ENCODE data around the gene ASB18. TPM values are rescaled to one million over a fixed set of nuclear protein-coding genes. Genes with fewer than 3 reads are reported as not detected.

Gene ASB18
- total RNA-seq, 2 experiments from 2014 or later = not detected

GRCh38 chr2:236156860-236157194 is 107.4 kb downstream of the ASB18 start:
- no peak for ATAC-seq

GRCh38 chr2:236156095-236156859 is 107.9 kb downstream of the ASB18 start:
- Mint-ChIP-seq H3K4me3 (no peak overlapping the region), H3K36me3 (ENCODE audit: low read depth) (no peaks in the 10 kb centered on the region), H3K4me1 (no peaks in the 10 kb centered on the region), H3K27me3 (peaks cover 30% of the 10 kb centered on the region), H3K9me3 (ENCODE audit: low read depth) (peaks cover 4% of the 10 kb centered on the region), H3K27ac (no peak overlapping the region)
- POLR2A ChIA-PET = no interaction called here
- ATAC-seq = no peak
- CTCF ChIA-PET = interaction anchor here (0.8 kb wide), 1 partner anchor 219 kb away, joined by 3 read pairs; no protein-coding TSS in a partner anchor
- no peak for DNase-seq
- intact Hi-C loops (cut with DNase I, micrococcal nuclease) = no loop called here

More at GRCh38 chr2:236156860-236157194, 107.4 kb downstream of the ASB18 start:
- Mint-ChIP-seq H3K4me3 (no peak overlapping the region), H3K27ac (no peak overlapping the region), H3K27me3 (peaks cover 34% of the 10 kb centered on the region), H3K36me3 (ENCODE audit: low read depth) (no peaks in the 10 kb centered on the region), H3K9me3 (ENCODE audit: low read depth) (peaks cover 4% of the 10 kb centered on the region), H3K4me1 (no peaks in the 10 kb centered on the region)
- DNase-seq = no peak
- POLR2A ChIA-PET = no interaction called here
- intact Hi-C loops (cut with DNase I, micrococcal nuclease) = no loop called here
- CTCF ChIA-PET = no interaction called here

- H3K4me3 Mint-ChIP-seq = no peak overlapping the region
- intact Hi-C loops (cut with DNase I, micrococcal nuclease) = no loop called here
- ATAC-seq (no peak), DNase-seq (no peak)
- H3K36me3 Mint-ChIP-seq (ENCODE audit: low read depth) = no peaks in the 10 kb centered on the region
- POLR2A ChIA-PET = no interaction called here
- peaks cover 28% of the 10 kb centered on the region for H3K27me3 Mint-ChIP-seq
- no peaks in the 10 kb centered on the region for H3K4me1 Mint-ChIP-seq
- CTCF ChIA-PET = no interaction called here
- H3K27ac Mint-ChIP-seq = no peak overlapping the region
- H3K9me3 Mint-ChIP-seq (ENCODE audit: low read depth) = peaks cover 6% of the 10 kb centered on the region
Observed at GRCh38 chr2:236155406-236155805, 108.8 kb downstream of the ASB18 start.

GRCh38 chr2:236146436-236146835 is 117.8 kb downstream of the ASB18 start:
- peaks cover 19% of the 10 kb centered on the region for H3K27me3 Mint-ChIP-seq
- no peaks in the 10 kb centered on the region for H3K4me1 Mint-ChIP-seq
- H3K27ac Mint-ChIP-seq = no peak overlapping the region
- H3K9me3 Mint-ChIP-seq (ENCODE audit: low read depth) = peaks cover 2% of the 10 kb centered on the region
- no peak for DNase-seq
- intact Hi-C loops (cut with DNase I, micrococcal nuclease) = no loop called here
- ChIA-PET POLR2A (no interaction called here), CTCF (no interaction called here)
- no peak for ATAC-seq
- H3K4me3 Mint-ChIP-seq = no peak overlapping the region
- no peaks in the 10 kb centered on the region for H3K36me3 Mint-ChIP-seq (ENCODE audit: low read depth)

- ChIA-PET POLR2A (no interaction called here), CTCF (interaction anchor here (0.6 kb wide), 1 partner anchor 74 kb away, joined by 3 read pairs; no protein-coding TSS in a partner anchor)
- Mint-ChIP-seq H3K9me3 (ENCODE audit: low read depth) (peaks cover 2% of the 10 kb centered on the region), H3K4me1 (no peaks in the 10 kb centered on the region), H3K27ac (no peak overlapping the region), H3K36me3 (ENCODE audit: low read depth) (no peaks in the 10 kb centered on the region), H3K4me3 (no peak overlapping the region), H3K27me3 (peaks cover 21% of the 10 kb centered on the region)
- no peak for ATAC-seq
- DNase-seq = no peak
- intact Hi-C loops (cut with DNase I, micrococcal nuclease) = no loop called here
Observed at GRCh38 chr2:236143811-236144210, 120.4 kb downstream of the ASB18 start.

Other genes starting within 250 kb of the ASB18 start
- not detected for gene GBX2, start 96.0 kb downstream of the ASB18 start, total RNA-seq